HG03045 (cell line): ENCODE data around the gene PCDH12.

ENCODE experiments used
- ATAC-seq: cut with Tn5 transposase; IDR thresholded peaks from one replicate; pipeline ENCODE4 v1.9.1; 2021; ENCODE audit warnings: mild to moderate bottlenecking, moderate library complexity; ENCODE audit not compliant: unreplicated experiment

The PCDH12 gene

GRCh38 chr5:141910271-141910673, 47.7 kb downstream of the PCDH12 start:
- ATAC-seq = no peak

- no peak for ATAC-seq
These were observed 48.8 kb downstream of the PCDH12 start for GRCh38 chr5:141909212-141909611.

GRCh38 chr5:141908796-141909195, 49.2 kb downstream of the PCDH12 start:
- ATAC-seq = no peak

- no peak for ATAC-seq
These were observed 51.0 kb downstream of the PCDH12 start for GRCh38 chr5:141906972-141907371.

GRCh38 chr5:141906517-141906916, 51.5 kb downstream of the PCDH12 start:
- ATAC-seq = no peak

- ATAC-seq = no peak
These were observed 53.5 kb downstream of the PCDH12 start for GRCh38 chr5:141904551-141904950.

GRCh38 chr5:141903261-141903660, 54.7 kb downstream of the PCDH12 start:
- ATAC-seq = no peak

- ATAC-seq = no peak
These were observed 55.8 kb downstream of the PCDH12 start for GRCh38 chr5:141902015-141902814.

GRCh38 chr5:141898448-141899049, 59.5 kb downstream of the PCDH12 start:
- no peak for ATAC-seq

GRCh38 chr5:141897425-141897824, 60.6 kb downstream of the PCDH12 start:
- ATAC-seq = no peak
